Measurements from ENCODE around the gene ST3GAL4.

The ST3GAL4 gene

GRCh38 chr11:126457817-126458216 is 102.3 kb downstream of the ST3GAL4 start:
- Mint-ChIP-seq H3K36me3 (no peaks in the 10 kb centered on the region), H3K9me3 (no peaks in the 10 kb centered on the region), H3K4me3 (no peak overlapping the region), H3K27ac (no peak overlapping the region), H3K27me3 (peaks cover 8 to 17% of the 10 kb centered on the region in 2 donors), H3K4me1 (no peaks in the 10 kb centered on the region)
- DNase-seq = no peak
- ATAC-seq (replicated peaks) = no peak

DNA sequence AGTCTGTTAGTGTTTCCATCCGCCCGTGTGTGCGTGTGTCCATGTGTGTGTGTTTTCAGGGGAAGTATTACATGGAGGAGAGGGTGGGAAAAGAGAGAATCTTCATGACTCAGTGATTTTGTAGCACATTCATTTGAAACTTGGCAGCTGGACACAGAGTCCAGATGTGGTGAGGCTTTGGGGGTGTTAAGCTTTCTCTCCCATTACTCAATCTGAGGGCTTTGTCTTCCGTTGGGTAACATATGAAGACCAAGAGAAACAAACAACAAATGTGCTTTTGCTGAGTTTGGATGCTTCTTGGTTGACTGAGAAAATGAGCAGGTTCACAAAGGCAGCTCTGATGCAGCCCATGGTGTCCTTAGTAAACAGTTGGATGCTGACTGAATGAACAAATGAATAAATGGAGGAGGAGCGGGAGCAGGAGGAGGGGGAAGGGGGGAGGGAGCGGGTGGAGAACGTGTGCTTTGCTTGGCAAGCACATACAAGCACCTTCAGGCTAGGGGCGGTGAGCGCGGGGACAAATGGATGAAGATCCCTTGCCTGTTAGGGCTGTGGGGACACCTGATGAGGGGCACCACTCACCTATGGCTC is 104.3 kb downstream of the ST3GAL4 start:
- ATAC-seq (replicated peaks) (no peak), DNase-seq (no peak)
- Mint-ChIP-seq H3K27me3 (peaks cover 12 to 16% of the 10 kb centered on the region in 2 donors), H3K36me3 (no peaks in the 10 kb centered on the region), H3K4me1 (peaks cover 5 to 11% of the 10 kb centered on the region in 2 donors), H3K9me3 (peaks cover 0 to 3% of the 10 kb centered on the region in 2 donors), H3K4me3 (no peak overlapping the region), H3K27ac (no peak overlapping the region)

DNA sequence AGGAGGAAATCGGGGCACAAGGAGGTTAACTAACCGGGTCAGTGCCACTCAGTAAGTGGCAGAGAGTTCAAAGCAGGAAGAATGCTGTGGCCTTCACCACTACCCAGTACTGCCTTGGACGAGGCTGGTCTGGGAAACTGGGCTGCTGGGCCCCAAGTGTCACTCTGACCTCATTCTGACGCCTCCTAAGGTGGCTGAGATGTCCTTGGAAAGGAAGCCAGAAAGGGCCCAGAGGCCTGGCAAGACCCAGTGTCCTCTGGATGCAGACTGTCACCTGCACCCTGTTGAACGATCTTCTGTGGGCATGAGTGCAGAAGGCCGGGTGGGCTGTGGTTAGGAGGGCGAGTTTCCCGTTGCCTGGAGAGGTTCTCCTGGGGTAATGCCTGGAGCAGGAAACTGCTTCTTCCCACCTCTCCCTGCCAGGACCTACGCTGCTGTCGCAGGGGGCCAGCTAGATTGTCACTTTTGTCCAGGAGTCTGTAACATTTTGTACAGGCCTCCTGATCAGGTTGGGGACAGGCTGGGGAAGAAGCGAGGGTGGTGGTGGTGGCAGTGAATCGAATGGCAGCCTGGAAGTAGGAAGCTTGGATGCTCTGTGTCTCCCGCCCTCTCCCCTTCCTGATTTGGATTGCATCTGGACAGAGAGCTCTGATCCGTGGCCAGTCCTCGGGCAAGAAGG is 105.1 kb downstream of the ST3GAL4 start:
- H3K36me3 Mint-ChIP-seq = no peaks in the 10 kb centered on the region
- no peak overlapping the region for H3K27ac Mint-ChIP-seq
- peaks cover 0 to 3% of the 10 kb centered on the region in 2 donors for H3K9me3 Mint-ChIP-seq
- peaks cover 12 to 19% of the 10 kb centered on the region in 2 donors for H3K4me1 Mint-ChIP-seq
- DNase-seq (no peak), ATAC-seq (replicated peaks) (no peak)
- peaks cover 12% of the 10 kb centered on the region in 2 donors for H3K27me3 Mint-ChIP-seq
- no peak overlapping the region for H3K4me3 Mint-ChIP-seq

GRCh38 chr11:126461096-126461440 is 105.6 kb downstream of the ST3GAL4 start:
- Mint-ChIP-seq H3K36me3 (no peaks in the 10 kb centered on the region), H3K27ac (no peak overlapping the region), H3K27me3 (peaks cover 12% of the 10 kb centered on the region in 2 donors), H3K4me3 (no peak overlapping the region), H3K9me3 (peaks cover 0 to 3% of the 10 kb centered on the region in 2 donors), H3K4me1 (peaks cover 17 to 24% of the 10 kb centered on the region in 2 donors)
- DNase-seq = no peak
- no peak for ATAC-seq (replicated peaks)

GRCh38 chr11:126461996-126462395 is 106.5 kb downstream of the ST3GAL4 start:
- ATAC-seq (replicated peaks) = no peak
- Mint-ChIP-seq H3K4me1 (peaks cover 24 to 33% of the 10 kb centered on the region in 2 donors), H3K9me3 (peaks cover 0 to 3% of the 10 kb centered on the region in 2 donors), H3K4me3 (no peak overlapping the region), H3K27me3 (peaks cover 12% of the 10 kb centered on the region in 2 donors), H3K27ac (no peak overlapping the region), H3K36me3 (no peaks in the 10 kb centered on the region)
- no peak for DNase-seq

- H3K4me1 Mint-ChIP-seq = peaks cover 24 to 38% of the 10 kb centered on the region in 2 donors
- peaks cover 0 to 3% of the 10 kb centered on the region in 2 donors for H3K9me3 Mint-ChIP-seq
- no peak for DNase-seq
- H3K36me3 Mint-ChIP-seq = no peaks in the 10 kb centered on the region
- H3K27ac Mint-ChIP-seq = no peak overlapping the region
- no peak overlapping the region for H3K4me3 Mint-ChIP-seq
- peaks cover 12% of the 10 kb centered on the region in 2 donors for H3K27me3 Mint-ChIP-seq
- ATAC-seq (replicated peaks) = no peak
Measured at GRCh38 chr11:126462422-126462821, 106.9 kb downstream of the ST3GAL4 start.

Measured in stimulated activated naive B cell treated with anti-CD40 and anti-IgM and Interleukin-4, amounts not matched to agents 10 μg/mL and 1 μg/mL and 100 μg/mL, for 72 hours (primary cell).